ENCODE data around the gene GALNT9. TPM values are rescaled to one million over a fixed set of nuclear protein-coding genes. Genes with fewer than 3 reads are reported as not detected.
"Not testable (repeated sequence)": the region's sequence is repeated elsewhere in the genome, so short reads cannot be mapped to it uniquely, and the experiment has no call there.

Gene GALNT9
- polyA plus RNA-seq, 1 of the 3 experiments (the other 2 are of a cell fraction): not detected

DNA sequence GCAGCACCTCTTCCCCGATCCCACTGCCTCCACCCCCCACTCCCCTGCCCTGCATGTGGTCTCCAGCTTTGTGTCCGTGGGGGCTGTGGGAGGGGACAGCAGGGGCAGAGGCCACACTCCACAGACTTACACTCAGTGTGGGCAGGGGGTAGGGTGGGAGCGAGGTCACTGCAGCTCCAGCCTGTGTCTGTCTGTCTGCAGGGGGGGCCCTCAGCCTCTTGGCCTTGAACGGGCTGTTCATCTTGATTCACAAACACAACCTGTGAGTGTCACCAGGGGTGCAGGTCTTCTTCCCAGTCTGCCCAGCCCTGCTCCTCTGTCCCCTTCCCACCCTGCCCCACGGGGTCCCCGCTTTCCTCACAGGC is 178.6 kb downstream of the GALNT9 start:
- WGBS (ENCODE audit: low lambda C conversion rate): 85% methylated on average over 6 of the region's 6 CpGs
- Histone ChIP-seq H3K4me1 (ENCODE audit: control insufficient read depth in 1 of 2, insufficient read depth in 2 of 2, low read depth in 1 of 2, low read length in 1 of 2) (peaks cover 0 to under 1% of the 10 kb centered on the region in 2 experiments; a peak in 1 of 4 replicates), H3K27ac (ENCODE audit: low read depth in 2 of 2, low read length in 1 of 2) (no peak overlapping the region), H3K27me3 (ENCODE audit: insufficient read depth) (no peaks in the 10 kb centered on the region), H3K9me2 (no peaks in the 10 kb centered on the region), H3K9ac (no peak overlapping the region), H3K79me2 (ENCODE audit: insufficient read depth) (peaks cover 11% of the 10 kb centered on the region; the same call in 1 of the 2 replicates), H3F3A (replicated peaks; ENCODE audit: insufficient read depth) (no peaks in the 10 kb centered on the region), H4K20me1 (ENCODE audit: insufficient read depth) (0 out of 2 replicates have a peak, but pooled peaks cover 3% of the 10 kb centered on the region), H3K4me3 (ENCODE audit: low read depth in 2 of 2, low read length in 1 of 2) (no peak overlapping the region), H3K9me3 (no peaks in the 10 kb centered on the region), H2AFZ (ENCODE audit: low read depth) (no peak overlapping the region), H3K4me2 (no peak overlapping the region), H3K36me3 (replicated peaks in 1 of 2; ENCODE audit: control insufficient read depth in 1 of 2, insufficient read depth in 2 of 2, low read length in 1 of 2) (peaks cover 0 to 21% of the 10 kb centered on the region in 2 experiments)
- ChIA-PET POLR2A (no interaction called here), CTCF (interaction anchor here (4.9 kb wide), 1 partner anchor 265 kb away, joined by 110 read pairs; no protein-coding TSS in a partner anchor)
- DNase-seq: no peak
- TF ChIP-seq, protein P1, sequence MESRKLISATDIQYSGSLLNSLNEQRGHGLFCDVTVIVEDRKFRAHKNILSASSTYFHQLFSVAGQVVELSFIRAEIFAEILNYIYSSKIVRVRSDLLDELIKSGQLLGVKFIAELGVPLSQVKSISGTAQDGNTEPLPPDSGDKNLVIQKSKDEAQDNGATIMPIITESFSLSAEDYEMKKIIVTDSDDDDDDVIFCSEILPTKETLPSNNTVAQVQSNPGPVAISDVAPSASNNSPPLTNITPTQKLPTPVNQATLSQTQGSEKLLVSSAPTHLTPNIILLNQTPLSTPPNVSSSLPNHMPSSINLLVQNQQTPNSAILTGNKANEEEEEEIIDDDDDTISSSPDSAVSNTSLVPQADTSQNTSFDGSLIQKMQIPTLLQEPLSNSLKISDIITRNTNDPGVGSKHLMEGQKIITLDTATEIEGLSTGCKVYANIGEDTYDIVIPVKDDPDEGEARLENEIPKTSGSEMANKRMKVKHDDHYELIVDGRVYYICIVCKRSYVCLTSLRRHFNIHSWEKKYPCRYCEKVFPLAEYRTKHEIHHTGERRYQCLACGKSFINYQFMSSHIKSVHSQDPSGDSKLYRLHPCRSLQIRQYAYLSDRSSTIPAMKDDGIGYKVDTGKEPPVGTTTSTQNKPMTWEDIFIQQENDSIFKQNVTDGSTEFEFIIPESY (IDR thresholded peaks at IDR 0.05; ENCODE audit: borderline replicate concordance, low read depth): no peak
- TF ChIP-seq NRF1 (IDR thresholded peaks at IDR 0.05; ENCODE audit: low read depth, low read length): no peak
- no peak for TF ChIP-seq YY1 (IDR thresholded peaks at IDR 0.05; ENCODE audit: low read depth)
- TF ChIP-seq FOXM1 (IDR thresholded peaks at IDR 0.05; ENCODE audit: low read depth): no peak
- TF ChIP-seq GABPA (IDR thresholded peaks at IDR 0.05; ENCODE audit: low read depth): no peak
- no peak for TF ChIP-seq REST (IDR thresholded peaks at IDR 0.05; ENCODE audit: low read depth, low read length)
- TF ChIP-seq JUND (IDR thresholded peaks at IDR 0.05): no peak
- no peak for TF ChIP-seq POLR2AphosphoS5 (IDR thresholded peaks at IDR 0.05; ENCODE audit: low read depth, low read length)
- TF ChIP-seq MEF2A (IDR thresholded peaks at IDR 0.05; ENCODE audit: borderline replicate concordance, low read depth): no peak
- TF ChIP-seq CHD2 (IDR thresholded peaks at IDR 0.05; ENCODE audit: low read length, partially characterized antibody): no peak
- TF ChIP-seq USF2 (IDR thresholded peaks at IDR 0.05; ENCODE audit: borderline replicate concordance, low read depth, low read length): no peak
- TF ChIP-seq TCF12 (IDR thresholded peaks at IDR 0.05): no peak

GRCh38 chr12:132149526-132149925 is 179.9 kb downstream of the GALNT9 start:
- H3K9me3 ChIP-seq; POLR2A ChIA-PET; H3K4me2 ChIP-seq; H3K9me2 ChIP-seq; H3K9ac ChIP-seq; DNase-seq; H3K27me3 ChIP-seq (ENCODE audit: insufficient read depth); H4K20me1 ChIP-seq (ENCODE audit: insufficient read depth); CTCF ChIA-PET; H3F3A ChIP-seq (replicated peaks; ENCODE audit: insufficient read depth); H3K4me3 ChIP-seq (ENCODE audit: low read depth in 2 of 2, low read length in 1 of 2); H3K27ac ChIP-seq (ENCODE audit: low read depth in 2 of 2, low read length in 1 of 2); H2AFZ ChIP-seq (ENCODE audit: low read depth): not testable (repeated sequence)
- 90% methylated on average over 30 of the region's 32 CpGs for WGBS (ENCODE audit: low lambda C conversion rate)
- Histone ChIP-seq H3K4me1 (ENCODE audit: control insufficient read depth in 1 of 2, insufficient read depth in 2 of 2, low read depth in 1 of 2, low read length in 1 of 2) (peaks cover 0 to 12% of the 10 kb centered on the region in 2 experiments; a peak in 1 of 4 replicates), H3K36me3 (replicated peaks in 1 of 2; ENCODE audit: control insufficient read depth in 1 of 2, insufficient read depth in 2 of 2, low read length in 1 of 2) (peaks cover 0 to 21% of the 10 kb centered on the region in 2 experiments), H3K79me2 (ENCODE audit: insufficient read depth) (peaks cover 24% of the 10 kb centered on the region)

Data from SK-N-SH (cell line).